H1 (cell line): ENCODE measurements around the gene TM2D1.

Source experiments
- ATF3 ChIP-seq: IDR thresholded peaks from 2 replicates; pipeline ENCODE4 v1.6.1; 2011; ENCODE audit warnings: low read depth, mild to moderate bottlenecking, low read length; ENCODE audit not compliant: insufficient read depth
- CTCF ChIP-seq, 3 experiments: IDR thresholded peaks; 1 replicate in 2 of 3; 2 replicates in 1 of 3; pipeline versions ENCODE4 v1.5.1 to v1.6.1; 2011; ENCODE audit warnings: low read length in 3 of 3, mild to moderate bottlenecking in 3 of 3, inconsistent platforms in 2 of 3, low read depth in 1 of 3, moderate library complexity in 1 of 3; ENCODE audit not compliant: insufficient read depth in 1 of 3; ENCODE audit errors: control extremely low read depth in 1 of 3
- EGR1 ChIP-seq: IDR thresholded peaks from 2 replicates; pipeline ENCODE4 v1.6.1; 2011; ENCODE audit warnings: low read depth, low read length, borderline replicate concordance
- EP300 ChIP-seq, 2 experiments: IDR thresholded peaks; 1 replicate in 1 of 2; 2 replicates in 1 of 2; pipeline ENCODE4 v1.6.1; 2011 to 2012; ENCODE audit warnings: low read depth in 2 of 2, low read length in 2 of 2, mild to moderate bottlenecking in 2 of 2, borderline replicate concordance in 1 of 2, inconsistent platforms in 1 of 2, moderate library complexity in 1 of 2
- EZH2 ChIP-seq: fragments of 200-600 bp; sonication (generic); IDR thresholded peaks from 2 replicates; pipeline ENCODE4 v1.7.1; 2012; ENCODE audit warnings: low read depth, mild to moderate bottlenecking, moderate library complexity, low read length, inconsistent platforms; ENCODE audit not compliant: severe bottlenecking
- JUN ChIP-seq: IDR thresholded peaks from 2 replicates; pipeline ENCODE4 v1.6.1; 2011; ENCODE audit warnings: low read depth, mild to moderate bottlenecking, improper control_type of control experiment, low read length
- POLR2A ChIP-seq, 2 experiments: IDR thresholded peaks; 1 replicate in 1 of 2; 2 replicates in 1 of 2; pipeline ENCODE4 v1.6.1; 2011; ENCODE audit warnings: low read depth in 2 of 2, low read length in 2 of 2, mild to moderate bottlenecking in 2 of 2; ENCODE audit errors: control extremely low read depth in 1 of 2
- POLR2AphosphoS5 ChIP-seq: IDR thresholded peaks from 2 replicates; pipeline ENCODE4 v1.6.1; 2011; ENCODE audit warnings: low read depth, low read length
- RAD21 ChIP-seq, 2 experiments: IDR thresholded peaks in 1 of 2; conservative IDR thresholded peaks in 1 of 2; 2 replicates each; pipeline ENCODE4 v1.6.1; 2011; ENCODE audit warnings: low read depth in 2 of 2, low read length in 2 of 2, improper control_type of control experiment in 1 of 2, inconsistent platforms in 1 of 2, mild to moderate bottlenecking in 1 of 2, moderate library complexity in 1 of 2
- SIN3A ChIP-seq, 2 experiments: IDR thresholded peaks in 1 of 2; conservative IDR thresholded peaks in 1 of 2; 2 replicates each; pipeline ENCODE4 v1.6.1; 2011 to 2012; ENCODE audit warnings: low read length in 2 of 2, improper control_type of control experiment in 1 of 2, low read depth in 1 of 2, mild to moderate bottlenecking in 1 of 2
- SP2 ChIP-seq: IDR thresholded peaks from 2 replicates; pipeline ENCODE4 v1.6.1; 2012; ENCODE audit warnings: mild to moderate bottlenecking, low read length, inconsistent platforms
- SRF ChIP-seq: IDR thresholded peaks from 2 replicates; pipeline ENCODE4 v1.6.1; 2011; ENCODE audit warnings: mild to moderate bottlenecking, low read depth, low read length, moderate library complexity
- TAF1 ChIP-seq: IDR thresholded peaks from 2 replicates; pipeline ENCODE4 v1.6.1; 2011; ENCODE audit warnings: mild to moderate bottlenecking, low read depth, low read length
- TEAD4 ChIP-seq: IDR thresholded peaks from 2 replicates; pipeline ENCODE4 v1.6.1; 2012; ENCODE audit warnings: low read depth, low read length, inconsistent platforms, mixed read lengths

- TF ChIP-seq CTCF (IDR thresholded peaks at IDR 0.05; ENCODE audit: control extremely low read depth in 1 of 3, insufficient read depth in 1 of 3, low read depth in 1 of 3, low read length in 3 of 3) (no peak), EZH2 (no peak), TEAD4 (no peak), SP2 (peak; percentile 15; the same call in 1 of the 2 replicates), POLR2AphosphoS5 (peak; percentile 97), RAD21 (IDR thresholded peaks at IDR 0.05 in 1 of 2, conservative IDR thresholded peaks at IDR 0.05 in 1 of 2; ENCODE audit: low read depth in 2 of 2, low read length in 2 of 2) (no peak), EGR1 (peak; percentile 86), POLR2A (IDR thresholded peaks at IDR 0.05; ENCODE audit: control extremely low read depth in 1 of 2, low read depth in 2 of 2, low read length in 2 of 2) (peak; percentile 98 to 100), JUN (no peak), EP300 (IDR thresholded peaks at IDR 0.05; ENCODE audit: borderline replicate concordance in 1 of 2, low read depth in 2 of 2, low read length in 2 of 2) (no peak), ATF3 (no peak), TAF1 (peak; percentile 98), SRF (no peak), SIN3A (conservative IDR thresholded peaks at IDR 0.05 in 1 of 2, IDR thresholded peaks at IDR 0.05 in 1 of 2; ENCODE audit: low read depth in 1 of 2, low read length in 2 of 2) (peak; percentile 47 to 89; a peak in 2 of 4 replicates)
Measured at GRCh38 chr1:61724813-61725694, at the start of gene TM2D1.
